ENCODE measurements around the gene POC1A.

Gene POC1A

DNA sequence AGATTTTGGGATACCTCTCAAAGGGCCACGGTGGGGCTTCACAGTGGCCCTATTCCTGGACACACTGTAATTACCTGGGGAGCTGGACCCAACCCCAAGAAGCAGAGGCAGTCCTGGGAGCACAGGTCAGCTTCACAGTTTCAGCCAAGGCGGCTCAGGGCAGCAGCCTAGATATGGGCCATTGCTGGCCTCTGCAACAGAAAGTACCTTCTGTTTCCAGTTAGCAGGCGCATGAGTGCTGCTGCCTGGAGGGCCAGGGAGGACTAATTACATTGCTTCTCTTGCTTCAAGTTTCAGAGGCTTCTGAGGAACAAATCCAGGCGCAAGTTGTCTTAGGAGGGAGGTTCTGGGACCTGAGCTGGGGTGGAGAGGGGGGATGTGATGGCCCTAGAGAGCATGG lies 84.4 kb downstream of the POC1A start:
- no peak for TF ChIP-seq EZH2phosphoT487 (IDR thresholded peaks at IDR 0.05; ENCODE audit: low read depth)
- TF ChIP-seq, protein P1, sequence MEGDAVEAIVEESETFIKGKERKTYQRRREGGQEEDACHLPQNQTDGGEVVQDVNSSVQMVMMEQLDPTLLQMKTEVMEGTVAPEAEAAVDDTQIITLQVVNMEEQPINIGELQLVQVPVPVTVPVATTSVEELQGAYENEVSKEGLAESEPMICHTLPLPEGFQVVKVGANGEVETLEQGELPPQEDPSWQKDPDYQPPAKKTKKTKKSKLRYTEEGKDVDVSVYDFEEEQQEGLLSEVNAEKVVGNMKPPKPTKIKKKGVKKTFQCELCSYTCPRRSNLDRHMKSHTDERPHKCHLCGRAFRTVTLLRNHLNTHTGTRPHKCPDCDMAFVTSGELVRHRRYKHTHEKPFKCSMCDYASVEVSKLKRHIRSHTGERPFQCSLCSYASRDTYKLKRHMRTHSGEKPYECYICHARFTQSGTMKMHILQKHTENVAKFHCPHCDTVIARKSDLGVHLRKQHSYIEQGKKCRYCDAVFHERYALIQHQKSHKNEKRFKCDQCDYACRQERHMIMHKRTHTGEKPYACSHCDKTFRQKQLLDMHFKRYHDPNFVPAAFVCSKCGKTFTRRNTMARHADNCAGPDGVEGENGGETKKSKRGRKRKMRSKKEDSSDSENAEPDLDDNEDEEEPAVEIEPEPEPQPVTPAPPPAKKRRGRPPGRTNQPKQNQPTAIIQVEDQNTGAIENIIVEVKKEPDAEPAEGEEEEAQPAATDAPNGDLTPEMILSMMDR (IDR thresholded peaks at IDR 0.05; ENCODE audit: low read depth, low read length): no peak
- no peak overlapping the region for H3K27ac ChIP-seq (ENCODE audit: low read length)

DNA sequence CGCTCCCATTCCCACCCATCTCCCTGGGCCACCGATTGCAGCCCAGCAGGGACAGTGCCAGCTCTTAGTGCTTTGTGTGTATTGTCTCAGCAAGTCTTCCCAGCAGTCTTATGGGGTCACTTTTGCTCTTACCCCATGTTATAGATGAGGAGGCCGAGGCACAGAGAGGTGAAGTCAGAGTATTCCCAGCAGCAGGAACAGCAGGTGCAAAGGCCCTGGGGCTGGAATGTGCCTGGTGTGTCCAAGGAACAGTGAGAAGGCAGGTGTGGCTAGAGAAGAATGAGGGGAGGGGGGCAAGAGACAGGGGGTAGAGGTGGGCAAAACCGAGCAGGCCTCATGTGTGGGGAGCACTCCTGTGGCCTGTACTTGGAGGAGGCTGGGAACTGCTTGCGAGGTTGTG lies 85.1 kb downstream of the POC1A start:
- TF ChIP-seq EZH2phosphoT487 (IDR thresholded peaks at IDR 0.05; ENCODE audit: low read depth): no peak
- TF ChIP-seq, protein P1 (IDR thresholded peaks at IDR 0.05; ENCODE audit: low read depth, low read length): no peak
- Histone ChIP-seq H3K27ac (ENCODE audit: low read length) (no peak overlapping the region), H3K27me3 (ENCODE audit: low read depth, low read length) (no peaks in the 10 kb centered on the region), H3K9ac (ENCODE audit: low read length) (no peak overlapping the region), H3K9me3 (ENCODE audit: insufficient read depth, low read length) (no peaks in the 10 kb centered on the region), H3K4me1 (ENCODE audit: low read length) (no peaks in the 10 kb centered on the region), H4K20me1 (ENCODE audit: insufficient read depth, low read length) (no peaks in the 10 kb centered on the region), H3K36me3 (replicated peaks; ENCODE audit: low read depth, low read length) (peaks cover 2% of the 10 kb centered on the region), H3K79me2 (ENCODE audit: low read length) (no peaks in the 10 kb centered on the region), H3K4me3 (ENCODE audit: low read length) (no peak overlapping the region), H2AFZ (ENCODE audit: low read depth, low read length) (no peak overlapping the region), H3K4me2 (ENCODE audit: low read length) (no peak overlapping the region)

More for the DNA sequence above, 84.4 kb downstream of the POC1A start:
- Histone ChIP-seq H3K79me2 (ENCODE audit: low read length) (no peaks in the 10 kb centered on the region), H3K27me3 (ENCODE audit: low read depth, low read length) (no peaks in the 10 kb centered on the region), H3K9ac (ENCODE audit: low read length) (no peak overlapping the region), H3K4me2 (ENCODE audit: low read length) (no peak overlapping the region), H3K9me3 (ENCODE audit: insufficient read depth, low read length) (no peaks in the 10 kb centered on the region), H2AFZ (ENCODE audit: low read depth, low read length) (no peak overlapping the region), H3K4me3 (ENCODE audit: low read length) (no peak overlapping the region), H4K20me1 (ENCODE audit: insufficient read depth, low read length) (no peaks in the 10 kb centered on the region), H3K4me1 (ENCODE audit: low read length) (no peaks in the 10 kb centered on the region), H3K36me3 (replicated peaks; ENCODE audit: low read depth, low read length) (peaks cover 8% of the 10 kb centered on the region)

DNA sequence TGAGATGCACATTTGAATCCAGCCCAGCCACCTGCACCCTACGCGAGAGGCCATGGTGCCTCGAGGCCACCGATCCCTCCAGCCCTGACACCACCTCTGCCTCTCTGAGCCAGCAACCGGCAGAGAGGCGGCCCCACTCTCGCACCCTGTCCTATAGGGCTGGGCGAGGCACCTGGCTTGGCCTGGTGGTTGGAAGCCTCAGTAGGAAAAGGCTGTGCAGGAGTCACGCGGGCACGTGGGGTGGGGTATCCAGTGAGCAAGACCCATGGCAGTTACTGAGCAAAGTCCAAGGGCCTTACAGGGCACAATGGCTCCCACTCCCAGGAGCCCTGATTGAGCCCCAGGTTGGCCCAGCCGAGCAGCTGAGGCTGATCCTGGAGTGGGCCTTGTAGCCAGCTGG lies 85.5 kb downstream of the POC1A start:
- Histone ChIP-seq H3K4me2 (ENCODE audit: low read length) (no peak overlapping the region), H3K79me2 (ENCODE audit: low read length) (no peaks in the 10 kb centered on the region), H3K4me3 (ENCODE audit: low read length) (no peak overlapping the region), H3K9ac (ENCODE audit: low read length) (no peak overlapping the region), H3K4me1 (ENCODE audit: low read length) (no peaks in the 10 kb centered on the region), H3K9me3 (ENCODE audit: insufficient read depth, low read length) (no peaks in the 10 kb centered on the region), H4K20me1 (ENCODE audit: insufficient read depth, low read length) (no peaks in the 10 kb centered on the region), H3K27ac (ENCODE audit: low read length) (no peak overlapping the region), H3K36me3 (replicated peaks; ENCODE audit: low read depth, low read length) (no peaks in the 10 kb centered on the region), H3K27me3 (ENCODE audit: low read depth, low read length) (no peaks in the 10 kb centered on the region), H2AFZ (ENCODE audit: low read depth, low read length) (no peak overlapping the region)
- TF ChIP-seq EZH2phosphoT487 (IDR thresholded peaks at IDR 0.05; ENCODE audit: low read depth): no peak
- TF ChIP-seq, protein P1 (IDR thresholded peaks at IDR 0.05; ENCODE audit: low read depth, low read length): no peak

DNA sequence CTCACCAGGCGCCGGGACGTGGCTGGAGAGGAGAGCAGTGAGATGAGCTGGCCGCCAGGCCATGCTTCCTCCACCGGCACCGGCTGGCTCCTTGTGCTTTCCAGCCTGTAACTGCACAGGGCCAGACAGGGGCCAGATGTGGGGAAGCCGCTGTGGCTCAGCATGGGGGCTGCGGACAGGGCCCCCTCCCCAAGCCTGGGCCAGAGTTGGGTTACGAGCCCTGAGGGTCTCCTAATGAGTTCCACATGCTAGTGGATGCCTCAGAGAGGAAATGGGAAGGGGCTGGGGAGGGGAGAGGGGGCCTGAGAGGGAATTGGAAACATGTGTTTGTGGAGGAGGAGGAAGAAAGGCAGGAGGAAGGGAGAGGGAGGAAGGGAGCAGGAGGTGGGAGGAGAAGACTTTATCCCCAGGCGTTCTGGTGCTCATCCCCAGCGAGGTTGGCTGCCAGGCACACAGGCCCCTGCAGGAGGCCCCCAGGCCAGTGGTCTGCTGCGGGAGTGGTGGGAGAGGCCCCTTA lies 86.1 kb downstream of the POC1A start:
- Histone ChIP-seq H3K9ac (ENCODE audit: low read length) (no peak overlapping the region), H3K36me3 (replicated peaks; ENCODE audit: low read depth, low read length) (no peaks in the 10 kb centered on the region), H3K79me2 (ENCODE audit: low read length) (no peaks in the 10 kb centered on the region), H3K27ac (ENCODE audit: low read length) (no peak overlapping the region), H3K27me3 (ENCODE audit: low read depth, low read length) (no peaks in the 10 kb centered on the region), H3K4me2 (ENCODE audit: low read length) (no peak overlapping the region), H3K9me3 (ENCODE audit: insufficient read depth, low read length) (no peaks in the 10 kb centered on the region), H2AFZ (ENCODE audit: low read depth, low read length) (no peak overlapping the region), H3K4me3 (ENCODE audit: low read length) (no peak overlapping the region), H4K20me1 (ENCODE audit: insufficient read depth, low read length) (no peaks in the 10 kb centered on the region), H3K4me1 (ENCODE audit: low read length) (peaks cover 1% of the 10 kb centered on the region; the same call in 1 of the 2 replicates)
- no peak for TF ChIP-seq EZH2phosphoT487 (IDR thresholded peaks at IDR 0.05; ENCODE audit: low read depth)
- TF ChIP-seq, protein P1 (IDR thresholded peaks at IDR 0.05; ENCODE audit: low read depth, low read length): no peak
